Endodermal cell (in vitro differentiated cells): Measurements from ENCODE around the gene AADACL2. TPM values are rescaled to one million over a fixed set of nuclear protein-coding genes. Genes with fewer than 3 reads are reported as not detected.

Source experiments
- DNase-seq: peaks from one replicate; pipeline ENCODE4 v3.0.0-alpha.2; 2017
- H3K27ac ChIP-seq: 2 replicates; pipeline ENCODE4 v1.5.1; 2013; ENCODE audit warnings: mild to moderate bottlenecking, low read depth, low read length, moderate library complexity
- H3K27me3 ChIP-seq: 2 replicates; pipeline ENCODE4 v1.6.1; 2013; ENCODE audit warnings: mild to moderate bottlenecking, low read length, moderate library complexity; ENCODE audit not compliant: insufficient read depth, control insufficient read depth, poor library complexity, severe bottlenecking
- H3K36me3 ChIP-seq: 2 replicates; pipeline ENCODE4 v1.7.0; 2013; ENCODE audit warnings: mild to moderate bottlenecking, low read length, moderate library complexity; ENCODE audit not compliant: control insufficient read depth, insufficient read depth
- H3K4me1 ChIP-seq: one replicate; pipeline ENCODE4 v1.7.0; 2013; ENCODE audit warnings: low read length; ENCODE audit not compliant: control insufficient read depth, insufficient read depth
- H3K4me3 ChIP-seq: 2 replicates; pipeline ENCODE4 v1.5.1; 2013; ENCODE audit warnings: mild to moderate bottlenecking, low read length, moderate library complexity
- H3K9ac ChIP-seq: 2 replicates; pipeline ENCODE4 v1.6.1; 2013; ENCODE audit warnings: mild to moderate bottlenecking, low read length, moderate library complexity; ENCODE audit not compliant: poor library complexity, severe bottlenecking; ENCODE audit errors: extremely low read depth
- H3K9me3 ChIP-seq: 2 replicates; pipeline ENCODE4 v1.6.1; 2013; ENCODE audit warnings: mild to moderate bottlenecking, low read length, moderate library complexity; ENCODE audit not compliant: control insufficient read depth
- H3K27ac Mint-ChIP-seq: 2 replicates; pipeline ENCODE4 v1.8.0; 2020; ENCODE audit warnings: mixed read lengths
- H3K27me3 Mint-ChIP-seq: 2 replicates; pipeline ENCODE4 v1.8.0; 2021; ENCODE audit warnings: mild to moderate bottlenecking, mixed read lengths; ENCODE audit not compliant: insufficient read depth
- H3K36me3 Mint-ChIP-seq: 2 replicates; pipeline ENCODE4 v1.8.0; 2020; ENCODE audit warnings: low read depth, mixed read lengths
- H3K4me1 Mint-ChIP-seq: 2 replicates; pipeline ENCODE4 v1.8.0; 2020; ENCODE audit warnings: mixed read lengths
- H3K4me3 Mint-ChIP-seq: 2 replicates; pipeline ENCODE4 v1.8.0; 2020; ENCODE audit warnings: mild to moderate bottlenecking, moderate library complexity, mixed read lengths
- H3K9me3 Mint-ChIP-seq: 2 replicates; pipeline ENCODE4 v1.8.0; 2020; ENCODE audit warnings: mild to moderate bottlenecking, mixed read lengths
- CTCF ChIP-seq: fragments of 200-600 bp; sonication (generic); conservative IDR thresholded peaks from 2 replicates; pipeline ENCODE4 v1.5.0; 2021; ENCODE audit warnings: antibody characterized with exemption, mild to moderate bottlenecking
- WGBS, 2 experiments: methylation state at CpG; one replicate each; pipeline versions ENCODE4 v1.1.5 to v1.1.7; 2013; ENCODE audit warnings: missing lambda C conversion rate in 2 of 2, mixed read lengths in 1 of 2; ENCODE audit not compliant: insufficient coverage in 1 of 2, insufficient read length in 1 of 2; 5-methylcytosine and 5-hydroxymethylcytosine counted together
- total RNA-seq, 2 donors: library from RNA; stranded (reverse); fragmentation: NEBNext Ultra II Directional in 1 of 2; extraction: Animal tissue kit (Norgen Biotek cat#: 25700) in 1 of 2; gene quantifications; 2 replicates in 1 of 2; 3 replicates in 1 of 2; pipeline ENCODE4 v1.2.1, GENCODE V29; 2021

AADACL2 gene
- total RNA-seq, 2 donors from 2014 or later: not detected

GRCh38 chr3:151709847-151710246, 23.9 kb upstream of the AADACL2 start:
- no peak overlapping the region for H3K27ac Mint-ChIP-seq
- Histone ChIP-seq H3K4me3 (peak overlapping the region; percentile 31), H3K27me3 (no peaks in the 10 kb centered on the region), H3K27ac (no peak overlapping the region), H3K9me3 (peaks cover 19% of the 10 kb centered on the region), H3K4me1 (peaks cover 3% of the 10 kb centered on the region), H3K9ac (no peak overlapping the region), H3K36me3 (no peaks in the 10 kb centered on the region)
- no peak for DNase-seq
- H3K4me3 Mint-ChIP-seq: no peak overlapping the region
- TF ChIP-seq CTCF: no peak
- H3K36me3 Mint-ChIP-seq: peaks cover 4% of the 10 kb centered on the region
- H3K9me3 Mint-ChIP-seq: peaks cover 7% of the 10 kb centered on the region
- WGBS, 2 experiments: 86% methylated on average over 1 of the region's 1 CpG; no CpG with 5 or more reads in 1 of the 2 experiments
- peaks cover 6% of the 10 kb centered on the region for H3K4me1 Mint-ChIP-seq
- H3K27me3 Mint-ChIP-seq: no peaks in the 10 kb centered on the region

GRCh38 chr3:151721294-151721693, 12.4 kb upstream of the AADACL2 start:
- H3K27ac Mint-ChIP-seq: no peak overlapping the region

GRCh38 chr3:151722856-151723255, 10.9 kb upstream of the AADACL2 start:
- peak overlapping the region; percentile 29 for H3K27ac ChIP-seq
- H3K4me3 ChIP-seq: no peak overlapping the region
- Mint-ChIP-seq H3K27ac (no peak overlapping the region), H3K36me3 (no peaks in the 10 kb centered on the region), H3K4me1 (no peaks in the 10 kb centered on the region), H3K27me3 (no peaks in the 10 kb centered on the region), H3K9me3 (peaks cover 6% of the 10 kb centered on the region), H3K4me3 (no peak overlapping the region)
- no peaks in the 10 kb centered on the region for H3K27me3 ChIP-seq
- H3K4me1 ChIP-seq: no peaks in the 10 kb centered on the region
- no peak for TF ChIP-seq CTCF
- no peaks in the 10 kb centered on the region for H3K36me3 ChIP-seq
- no peak for DNase-seq
- no peaks in the 10 kb centered on the region for H3K9me3 ChIP-seq
- H3K9ac ChIP-seq: no peak overlapping the region
- WGBS, 2 experiments: 92% methylated on average over 2 of the region's 2 CpGs; no CpG with 5 or more reads in 1 of the 2 experiments

More at GRCh38 chr3:151721294-151721693, 12.4 kb upstream of the AADACL2 start:
- no peaks in the 10 kb centered on the region for H3K36me3 ChIP-seq
- H3K27me3 ChIP-seq: no peaks in the 10 kb centered on the region
- no peaks in the 10 kb centered on the region for H3K9me3 ChIP-seq
- H3K4me3 ChIP-seq: no peak overlapping the region
- TF ChIP-seq CTCF: no peak
- no peaks in the 10 kb centered on the region for H3K27me3 Mint-ChIP-seq
- no peak overlapping the region for H3K9ac ChIP-seq
- no peak for DNase-seq
- H3K4me1 ChIP-seq: no peaks in the 10 kb centered on the region
- H3K4me1 Mint-ChIP-seq: no peaks in the 10 kb centered on the region
- H3K36me3 Mint-ChIP-seq: no peaks in the 10 kb centered on the region
- no peak overlapping the region for H3K4me3 Mint-ChIP-seq
- H3K27ac ChIP-seq: no peak overlapping the region
- H3K9me3 Mint-ChIP-seq: peaks cover 9% of the 10 kb centered on the region
- 94 to 95% methylated on average over 4 to 8 of the region's 8 CpGs for WGBS, 2 experiments
